Non-pigmented ciliary epithelial cell (primary cell): ENCODE data around the gene APBB3.
"Not testable (repeated sequence)": the region's sequence is repeated elsewhere in the genome, so short reads cannot be mapped to it uniquely, and the experiment has no call there.

ENCODE experiments used
- DNase-seq: peaks from one replicate; pipeline ENCODE4 v3.0.0-alpha.2; 2010; ENCODE audit warnings: low read depth

The APBB3 gene, protein sequence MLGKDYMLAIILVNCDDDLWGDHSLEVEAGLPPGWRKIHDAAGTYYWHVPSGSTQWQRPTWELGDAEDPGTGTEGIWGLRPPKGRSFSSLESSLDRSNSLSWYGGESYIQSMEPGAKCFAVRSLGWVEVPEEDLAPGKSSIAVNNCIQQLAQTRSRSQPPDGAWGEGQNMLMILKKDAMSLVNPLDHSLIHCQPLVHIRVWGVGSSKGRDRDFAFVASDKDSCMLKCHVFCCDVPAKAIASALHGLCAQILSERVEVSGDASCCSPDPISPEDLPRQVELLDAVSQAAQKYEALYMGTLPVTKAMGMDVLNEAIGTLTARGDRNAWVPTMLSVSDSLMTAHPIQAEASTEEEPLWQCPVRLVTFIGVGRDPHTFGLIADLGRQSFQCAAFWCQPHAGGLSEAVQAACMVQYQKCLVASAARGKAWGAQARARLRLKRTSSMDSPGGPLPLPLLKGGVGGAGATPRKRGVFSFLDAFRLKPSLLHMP

DNA sequence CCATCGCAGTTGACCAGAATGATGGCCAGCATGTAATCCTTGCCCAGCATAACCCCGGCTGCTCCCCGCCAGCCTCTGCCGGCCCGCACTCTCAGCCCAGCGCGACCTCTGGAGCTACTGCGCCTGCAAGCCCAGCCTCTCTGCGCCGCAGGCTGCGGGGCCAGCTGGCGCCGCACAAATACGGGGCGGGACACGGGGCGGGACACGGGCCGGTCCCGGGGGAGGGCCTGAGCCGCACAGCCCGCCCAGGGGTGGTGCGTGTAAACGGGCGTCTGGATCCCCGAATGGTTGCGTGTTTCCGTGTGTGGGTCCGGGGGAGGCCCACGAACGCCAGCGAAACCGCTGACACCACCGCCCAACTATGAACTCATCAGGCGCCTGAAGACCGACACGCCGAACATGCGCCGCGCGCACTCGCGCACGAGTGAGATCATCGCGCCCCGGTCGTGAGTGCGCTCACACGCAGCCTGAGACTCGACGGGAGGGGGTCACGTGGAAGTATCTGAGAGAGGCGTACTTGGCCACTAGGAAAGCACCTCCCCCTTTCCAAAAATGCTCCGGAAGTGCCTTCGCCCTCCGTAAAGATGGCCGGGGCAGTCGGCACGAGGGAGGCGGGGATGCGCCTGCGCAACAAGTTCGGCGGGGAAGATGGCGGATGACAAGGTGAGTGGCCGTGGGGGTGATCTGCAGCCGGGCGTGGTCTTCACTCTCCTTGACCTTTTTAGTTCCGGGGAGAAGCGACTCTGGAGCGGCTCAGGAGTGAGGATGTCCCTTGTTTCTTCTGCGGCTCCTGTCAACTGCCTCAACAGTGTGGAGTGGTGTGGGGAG lies at the start of gene APBB3, which contains the start of gene SLC35A4:
Gene APBB3 (minus strand): TSS at position 403 of the 828 bp plus-strand sequence. CDS start 353 bp downstream, at position 50.
Gene SLC35A4 (plus strand): TSS at position 633 of the 828 bp plus-strand sequence. CDS start 2,342 bp downstream, outside the sequence.
- DNase-seq: peak; percentile 98

DNA sequence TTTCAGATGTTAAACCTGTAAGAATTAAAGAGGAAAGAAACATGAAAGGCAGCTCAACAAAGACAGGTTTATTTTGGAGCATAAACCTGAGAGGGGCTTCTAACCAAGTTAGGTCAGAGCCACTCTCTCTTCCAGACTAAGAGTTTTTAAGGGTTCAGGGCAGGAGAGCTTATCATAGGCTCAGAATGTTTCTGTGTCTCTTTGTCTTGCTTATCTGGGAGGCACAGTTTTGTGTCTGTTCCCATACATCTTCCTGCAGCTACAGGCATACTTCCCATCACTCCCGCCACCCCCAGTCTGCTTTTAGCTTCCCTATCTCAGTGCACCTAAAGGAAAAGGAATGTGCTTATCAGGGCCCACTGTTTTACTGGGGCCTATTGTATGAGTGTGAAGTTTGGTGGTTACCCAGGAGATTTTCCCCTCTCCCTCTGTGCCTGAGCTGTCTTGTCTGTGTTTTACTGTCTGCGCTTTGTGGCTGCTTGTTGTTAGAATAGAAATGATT lies 46.7 kb upstream of the APBB3 start:
- DNase-seq: no peak

DNA sequence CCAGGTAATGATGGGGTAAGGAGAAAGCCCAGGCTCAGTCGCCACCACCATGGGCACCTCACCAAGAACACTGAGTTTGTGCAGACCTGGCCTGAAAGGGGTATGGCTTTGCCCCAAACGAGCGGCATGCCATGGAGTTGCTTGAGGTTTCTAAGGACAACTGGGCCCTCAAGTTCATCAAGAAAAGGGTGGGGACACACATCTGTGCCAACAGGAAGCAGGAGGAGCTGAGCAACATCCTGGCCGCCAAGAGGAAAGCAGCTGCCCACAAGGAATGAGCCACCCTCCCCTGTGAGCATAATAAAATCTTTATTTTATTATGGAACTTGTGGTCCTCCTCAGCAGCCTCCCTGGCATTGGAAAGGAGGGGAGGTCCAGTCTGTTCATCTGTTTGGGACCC lies 44.7 kb upstream of the APBB3 start:
- no peak for DNase-seq

DNA sequence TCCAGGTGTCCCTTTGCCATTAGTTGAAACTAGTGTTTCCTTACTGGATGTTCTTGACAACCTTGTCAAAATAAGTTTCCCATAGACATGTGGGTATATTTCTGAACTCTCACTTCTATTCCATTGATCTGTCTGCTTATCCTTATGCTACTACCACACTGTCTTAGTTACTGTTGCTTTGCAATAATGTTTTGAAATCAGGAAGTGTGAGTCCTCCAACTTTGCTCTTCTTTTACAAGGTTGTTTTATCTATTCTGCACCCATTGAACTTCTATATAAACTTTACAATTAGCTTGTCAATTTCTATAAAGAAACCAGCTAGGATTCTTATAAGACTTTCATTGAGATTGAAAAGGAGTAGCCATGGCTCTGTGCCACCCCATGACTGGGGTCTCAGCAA lies 44.3 kb upstream of the APBB3 start:
- no peak for DNase-seq

DNA sequence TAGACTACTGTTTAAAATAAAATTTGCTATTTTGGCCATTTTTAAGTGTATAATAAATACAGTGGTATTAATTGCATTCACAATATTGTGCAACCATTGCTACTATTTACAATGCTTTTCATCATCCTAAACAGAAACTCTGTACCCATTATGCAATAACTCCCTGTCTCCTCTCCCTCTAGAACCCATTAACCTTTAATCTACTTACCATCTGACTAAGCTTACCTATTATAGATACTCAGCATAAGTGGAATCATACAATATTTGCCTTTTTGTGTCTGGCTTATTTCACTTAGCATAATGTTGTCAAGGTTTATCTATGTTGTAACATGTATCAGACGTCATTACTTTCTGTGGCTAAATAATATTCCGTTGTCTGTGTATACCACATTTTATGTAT lies 42.6 kb upstream of the APBB3 start:
- DNase-seq: no peak

DNA sequence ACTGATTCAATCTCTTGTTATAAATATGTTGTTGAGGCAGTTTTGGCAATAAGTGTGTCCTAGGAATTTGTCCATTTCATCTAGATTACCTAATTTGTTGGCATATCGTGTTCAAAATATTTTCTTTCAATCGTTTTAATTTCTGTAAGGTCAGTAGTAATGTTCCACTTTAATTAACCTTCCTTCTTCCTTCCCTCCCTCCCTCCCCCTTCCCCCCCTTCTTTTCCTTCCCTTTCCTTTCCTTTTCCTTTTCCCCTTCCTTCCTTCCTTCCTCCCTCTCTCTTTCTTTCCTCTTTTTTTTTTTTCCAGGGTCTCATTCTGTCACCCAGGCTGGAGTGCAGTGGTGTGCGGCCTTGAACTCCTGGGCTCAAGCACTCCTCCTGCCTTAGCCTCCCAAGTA lies 41.5 kb upstream of the APBB3 start:
- DNase-seq: no peak

DNA sequence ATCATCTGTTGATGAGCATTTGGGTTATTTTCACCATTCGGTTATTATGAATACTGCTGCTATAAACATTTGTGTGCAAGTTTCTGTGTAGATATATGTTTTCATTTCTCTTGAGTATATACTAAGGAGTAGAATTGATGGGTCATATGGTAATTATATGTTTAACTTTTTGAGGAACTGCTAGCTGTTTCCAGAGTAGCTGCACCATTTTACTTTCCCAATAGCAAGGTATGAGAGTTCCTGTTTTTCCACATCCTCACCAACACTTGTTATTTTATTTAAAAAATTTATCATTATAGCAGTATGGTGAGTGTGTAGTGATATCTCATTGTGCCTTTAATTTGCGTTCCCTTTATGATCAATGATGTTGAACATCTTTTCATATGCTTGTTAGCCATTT lies 39.3 kb upstream of the APBB3 start:
- no peak for DNase-seq

DNA sequence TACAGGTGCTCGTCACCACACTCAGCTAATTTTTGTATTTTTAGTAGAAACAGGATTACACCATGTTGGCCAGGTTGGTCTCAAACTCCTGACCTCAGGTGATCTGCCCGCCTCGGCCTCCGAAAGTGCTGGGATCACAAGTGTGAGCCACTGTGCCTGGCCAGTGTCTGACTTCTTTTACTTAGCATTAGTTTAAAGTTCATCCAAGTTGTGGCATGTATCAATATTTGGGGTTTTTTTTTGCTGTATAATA lies 39.0 kb upstream of the APBB3 start:
- not testable (repeated sequence) for DNase-seq

DNA sequence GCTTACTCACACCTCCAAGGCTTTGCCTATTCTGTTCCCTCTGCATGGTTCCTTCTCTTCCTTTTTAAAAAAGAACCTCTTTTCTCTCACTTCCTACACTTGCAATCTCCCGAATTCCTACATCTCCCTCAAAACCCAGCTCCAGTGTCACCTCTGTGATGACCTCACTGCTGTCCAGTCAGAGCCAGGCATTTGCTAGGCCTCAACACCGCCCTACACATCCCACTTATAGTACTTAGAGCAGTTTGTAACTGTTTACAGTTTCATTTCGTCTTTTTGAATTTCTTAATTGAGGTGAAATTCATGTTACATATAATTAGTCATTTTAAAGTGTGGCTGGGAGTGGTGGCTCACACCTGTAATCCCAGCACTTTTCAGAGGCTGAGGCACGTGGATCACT lies 37.7 kb upstream of the APBB3 start:
- no peak for DNase-seq

DNA sequence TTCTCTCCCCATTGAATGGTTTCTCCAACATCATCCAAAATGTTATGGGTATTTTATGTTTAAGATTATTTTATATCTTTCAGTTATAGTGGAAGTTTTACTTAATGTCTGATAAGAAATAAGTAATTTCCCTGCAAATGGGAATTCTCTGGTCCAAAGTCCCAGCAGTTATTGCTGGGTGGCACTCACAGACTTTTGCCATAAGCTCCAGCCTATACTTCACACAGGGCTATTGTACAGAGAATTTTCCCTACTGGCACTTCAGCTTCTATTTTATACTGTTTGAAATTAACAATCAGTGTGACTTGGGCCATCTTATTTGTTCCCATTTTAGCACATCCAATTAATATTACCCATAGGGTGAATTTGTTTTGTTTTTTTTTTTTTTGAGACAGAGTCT lies 35.7 kb upstream of the APBB3 start:
- no peak for DNase-seq

DNA sequence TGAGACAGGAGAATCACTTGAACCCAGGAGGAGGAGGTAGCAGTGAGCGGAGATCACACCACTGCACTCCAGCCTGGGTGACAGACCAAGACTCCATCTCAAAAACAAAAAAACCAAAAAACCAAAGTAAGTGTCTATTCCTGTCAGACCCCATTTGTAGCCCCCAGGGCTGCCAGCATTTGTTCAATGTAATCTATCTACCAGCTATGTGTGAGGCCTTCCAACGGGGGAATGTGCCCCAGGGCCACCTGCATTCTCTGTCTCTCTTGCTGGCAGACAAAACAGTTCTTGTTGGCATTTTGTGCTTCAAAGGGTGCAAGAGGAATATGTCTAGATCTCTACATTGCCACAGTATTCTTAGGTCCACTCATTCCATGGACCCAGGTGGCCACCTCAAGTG lies 34.4 kb upstream of the APBB3 start:
- no peak for DNase-seq

DNA sequence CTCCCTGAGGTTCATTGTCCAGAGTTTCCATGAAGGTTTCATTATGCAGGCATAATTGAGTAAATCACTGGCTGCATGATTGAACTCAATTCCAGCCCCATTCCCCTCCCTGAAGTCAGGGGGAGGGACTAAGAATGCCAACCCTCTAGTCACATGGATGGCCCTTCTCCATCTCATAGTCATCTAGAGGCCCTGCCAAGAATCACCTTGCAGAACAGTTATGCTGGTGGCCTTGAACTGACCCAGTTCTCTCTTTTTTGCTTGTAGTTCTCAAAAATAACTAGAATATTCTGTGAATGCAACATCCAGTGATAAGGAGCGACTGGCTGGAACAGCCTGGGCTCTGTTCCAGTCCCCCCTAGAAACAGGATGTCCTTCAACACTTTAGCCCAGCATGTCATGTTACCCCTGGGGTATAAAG lies 31.9 kb upstream of the APBB3 start:
- no peak for DNase-seq

DNA sequence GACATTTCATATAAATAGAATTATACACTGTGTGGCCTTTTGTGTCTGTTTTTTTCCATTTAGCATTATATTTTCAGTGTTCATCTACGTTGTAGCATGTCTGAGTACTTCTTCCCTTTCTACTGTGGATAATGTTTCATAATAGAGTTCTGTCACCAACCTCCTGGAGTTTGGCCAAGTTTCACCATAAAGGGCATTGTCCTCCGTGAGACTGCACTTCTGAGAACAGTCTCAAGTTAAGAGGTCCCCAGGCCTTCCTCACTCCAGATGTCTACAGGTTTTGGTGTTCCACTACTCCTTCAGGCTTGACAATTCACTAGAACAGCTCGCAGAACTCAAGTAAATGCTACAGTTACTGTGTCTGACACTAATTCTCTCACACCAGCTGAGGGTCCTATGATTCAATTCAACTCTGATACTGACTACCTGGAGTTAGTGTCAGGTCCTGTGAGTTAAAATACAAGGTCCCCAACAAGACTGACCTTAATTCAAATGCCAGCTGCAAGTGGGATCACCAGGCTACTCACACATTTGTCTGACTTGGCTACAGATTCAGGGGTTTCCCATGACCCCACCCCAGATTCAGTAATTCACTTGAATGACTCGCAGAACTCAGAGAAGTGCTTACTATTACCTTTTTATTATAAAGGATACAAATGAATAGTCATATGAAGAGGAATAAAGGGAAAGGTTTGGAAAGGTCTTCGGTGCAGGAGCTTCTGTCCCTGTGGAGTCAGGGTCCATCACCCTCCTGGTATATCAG lies 31.3 kb upstream of the APBB3 start:
- no peak for DNase-seq

DNA sequence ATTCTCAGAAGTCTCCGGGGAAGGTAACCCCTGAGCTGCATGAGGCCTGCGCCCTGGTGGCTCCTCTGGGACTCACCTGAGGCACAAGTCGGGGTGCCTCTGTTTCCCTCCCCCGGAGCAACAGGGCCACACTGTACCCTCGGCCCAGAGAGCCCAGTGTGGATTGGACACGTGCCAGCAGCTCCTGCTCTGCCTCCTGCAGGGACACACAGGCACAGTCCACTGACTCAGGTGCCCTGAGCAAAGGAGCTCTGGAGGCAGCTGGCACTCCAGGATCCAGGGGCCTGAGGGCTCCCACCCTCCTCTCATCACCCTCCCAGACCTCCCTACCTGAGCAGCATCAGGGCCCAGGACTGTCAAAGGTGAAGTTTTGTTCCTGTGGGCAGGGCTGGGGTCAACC lies 29.8 kb upstream of the APBB3 start:
- DNase-seq: no peak

DNA sequence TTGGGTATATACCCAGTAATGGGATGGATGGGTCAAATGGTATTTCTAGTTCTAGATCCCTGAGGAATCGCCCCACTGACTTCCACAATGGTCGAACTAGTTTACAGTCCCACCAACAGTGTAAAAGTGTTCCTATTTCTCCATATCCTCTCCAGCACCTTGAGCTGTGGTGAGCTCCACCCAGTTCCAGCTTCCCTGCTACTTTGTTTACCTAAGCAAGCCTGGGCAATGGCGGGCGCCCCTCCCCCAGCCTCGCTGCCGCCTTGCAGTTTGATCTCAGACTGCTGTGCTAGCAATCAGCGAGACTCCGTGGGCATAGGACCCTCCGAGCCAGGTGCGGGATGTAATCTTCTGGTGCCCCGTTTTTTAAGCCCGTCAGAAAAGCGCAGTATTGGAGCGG lies 28.7 kb upstream of the APBB3 start:
- DNase-seq: not testable (repeated sequence)

DNA sequence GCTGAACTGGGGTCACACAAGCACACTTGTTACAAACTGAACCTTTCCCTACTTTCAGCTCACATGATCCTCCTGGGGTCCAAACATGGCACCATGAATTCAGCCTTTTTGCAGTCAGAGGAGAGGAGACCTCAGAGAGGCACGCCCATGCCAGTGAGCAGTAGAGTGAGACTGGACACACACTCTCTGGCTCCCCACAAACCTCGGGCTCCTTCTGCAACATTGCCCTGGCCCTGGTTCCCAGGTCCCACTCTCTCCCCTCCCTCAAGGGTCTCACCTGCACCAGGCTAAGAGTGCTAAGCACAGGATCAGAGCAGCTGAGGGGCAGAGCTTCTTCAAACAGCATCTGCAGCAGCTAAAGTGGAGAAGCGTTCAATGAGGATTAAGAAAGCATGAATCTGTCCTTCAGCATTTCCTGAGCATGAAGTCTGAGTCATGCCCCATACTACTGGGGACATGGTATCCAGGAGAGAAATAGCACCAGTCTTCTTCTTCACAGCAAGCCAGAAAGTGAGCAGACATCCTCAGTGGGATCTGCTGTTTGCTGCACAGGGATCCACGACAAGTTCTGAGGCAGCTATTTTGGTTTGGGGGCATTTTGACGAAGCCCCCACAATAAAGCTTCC lies 27.5 kb upstream of the APBB3 start:
- no peak for DNase-seq

DNA sequence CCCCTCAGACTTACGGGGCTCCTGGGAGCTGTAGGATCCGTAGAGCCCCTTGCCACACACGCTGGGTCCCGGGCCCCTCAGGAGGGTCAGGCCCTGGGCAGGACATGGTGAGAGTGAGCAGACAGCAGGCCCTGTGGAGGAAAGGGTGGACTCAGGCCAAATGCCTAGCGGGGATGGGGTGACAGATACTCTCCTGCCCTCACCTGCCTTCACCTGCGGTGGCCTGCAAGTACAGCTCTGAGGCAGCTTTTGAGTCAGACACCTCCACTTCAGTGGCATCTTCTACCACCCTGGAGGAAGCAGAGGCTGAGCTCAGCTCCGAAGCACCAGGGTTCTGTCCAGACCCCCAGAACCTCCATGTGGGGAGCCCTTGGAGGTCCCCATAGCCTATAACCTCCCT lies 26.5 kb upstream of the APBB3 start:
- no peak for DNase-seq

DNA sequence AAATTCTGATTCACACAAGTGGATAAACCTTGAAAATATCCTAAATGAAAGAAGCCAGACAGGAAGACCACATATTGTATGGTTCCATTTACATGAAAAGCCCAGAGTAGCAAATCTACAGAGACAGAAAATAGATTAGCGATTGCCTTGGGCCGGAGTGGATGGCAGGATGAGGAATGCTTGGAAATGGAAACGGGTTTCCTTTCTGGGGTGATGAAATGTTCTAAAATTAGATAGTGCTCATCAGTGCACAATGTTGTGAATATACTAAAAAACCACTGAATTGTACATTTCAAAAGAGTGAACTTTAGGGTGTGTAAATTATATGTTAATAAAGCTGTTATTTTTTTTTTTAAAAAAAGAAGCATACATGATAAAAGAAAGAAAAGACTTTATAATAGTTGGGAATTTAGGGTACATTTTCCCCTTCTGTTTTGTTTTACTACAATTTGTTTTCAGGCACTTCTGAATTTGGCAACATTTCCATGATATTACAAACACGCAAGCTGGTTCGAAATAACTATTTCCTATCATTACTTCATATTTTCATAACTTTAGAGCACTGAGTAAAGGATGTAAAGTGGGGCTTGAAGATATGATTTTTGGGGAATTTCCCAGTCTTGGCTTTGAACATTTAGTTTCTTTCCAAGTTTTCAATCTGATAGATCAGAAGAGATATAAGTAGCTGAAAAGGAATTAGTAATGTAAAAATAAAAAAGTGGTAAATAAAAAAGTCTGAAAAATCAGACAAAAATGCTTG lies 24.1 kb upstream of the APBB3 start:
- DNase-seq: no peak

DNA sequence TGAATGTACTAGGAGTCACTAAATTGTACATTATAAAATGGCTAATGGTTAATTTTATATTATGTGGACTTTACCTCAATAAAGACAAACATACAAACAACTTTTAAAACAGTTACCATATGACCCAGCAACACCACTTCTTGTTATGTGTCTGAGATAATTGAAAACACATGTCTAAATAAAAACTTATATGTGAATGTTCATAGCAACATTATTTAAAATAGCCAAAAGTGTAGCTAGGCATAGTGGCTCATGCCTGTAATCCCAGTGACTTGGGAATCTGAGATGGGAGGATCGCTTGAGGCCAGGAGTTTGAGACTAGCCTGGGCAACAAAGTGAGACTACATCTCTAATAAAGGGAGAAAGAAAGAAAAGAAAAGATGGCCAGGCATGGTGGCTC lies 23.1 kb upstream of the APBB3 start:
- no peak for DNase-seq

DNA sequence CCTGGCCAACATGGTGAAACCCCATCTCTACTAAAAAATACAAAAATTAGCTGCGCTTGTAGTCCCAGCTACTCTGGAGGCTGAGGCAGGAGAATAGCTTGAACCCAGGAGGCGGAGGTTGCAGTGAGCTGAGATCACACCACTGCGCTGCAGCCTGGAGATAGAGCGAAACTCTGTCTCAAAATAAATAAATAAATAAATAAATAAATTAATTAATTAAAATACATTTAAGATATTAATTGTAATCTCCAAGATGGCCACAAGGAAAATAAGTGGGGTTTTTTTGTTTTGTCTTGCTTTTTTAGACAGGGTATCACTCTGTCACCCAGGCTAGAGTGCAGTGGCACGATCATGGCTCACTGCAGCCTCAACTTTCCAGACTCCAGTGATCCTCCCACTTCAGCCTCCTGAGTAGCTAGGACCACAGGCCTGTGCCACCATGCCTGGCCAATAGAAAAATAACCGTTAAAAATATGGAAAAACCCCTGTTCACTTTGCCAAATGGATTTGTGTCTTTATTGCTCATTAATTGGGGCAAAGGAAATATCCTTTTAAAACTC lies 14.9 kb upstream of the APBB3 start:
- not testable (repeated sequence) for DNase-seq

DNA sequence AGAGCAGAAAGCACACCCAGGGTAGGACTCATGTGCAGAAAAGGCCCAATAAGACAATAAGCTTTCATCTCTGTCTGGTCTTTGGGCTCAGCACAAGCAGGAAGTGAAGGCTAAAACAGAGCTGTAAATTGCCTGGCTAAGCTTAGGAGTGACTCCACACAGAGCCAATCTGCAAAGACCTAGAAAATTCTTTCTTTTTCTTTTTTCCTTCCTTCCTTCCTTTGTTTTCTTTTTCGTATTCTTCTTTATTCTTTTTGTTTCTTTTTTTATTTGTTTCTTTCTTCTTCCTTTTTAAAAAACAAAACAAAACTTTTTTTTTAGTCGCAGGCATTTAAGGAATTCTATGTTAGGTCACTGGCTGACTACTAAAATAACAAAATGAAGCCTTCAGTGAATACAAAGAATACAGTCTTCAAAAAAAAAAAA lies 12.4 kb upstream of the APBB3 start:
- DNase-seq: no peak
